GM12878 (cell line): Measurements from ENCODE around the gene LMTK3. TPM values are rescaled to one million over a fixed set of nuclear protein-coding genes. Genes with fewer than 3 reads are reported as not detected.

Source experiments
- ATAC-seq: fragments of 200-7000 bp; cut with Tn5 transposase; 3 replicates; pipeline ENCODE4 v1.9.1; 2020; ENCODE audit warnings: mild to moderate bottlenecking, moderate library complexity
- BruUV-seq: library from RNA; stranded (reverse); fragments of 400-500 nt; replicated peaks from 2 replicates; lab custom pipeline; 2021; lab: Mats Ljungman, UMichigan
- CTCF ChIA-PET: fragments of 300-600 bp; sonication (Branson Sonifier 250); formaldehyde crosslinking; extraction: SDS; loops from one replicate; lab custom pipeline; 2021; ENCODE audit warnings: inconsistent platforms; lab: Yijun Ruan, JAX
- POLR2A ChIA-PET: fragments of 350-600 bp; formaldehyde crosslinking; extraction: SDS; loops from one replicate; lab custom pipeline; 2021; ENCODE audit warnings: inconsistent platforms; lab: Charles Lee
- RAD21 ChIA-PET: fragments of 300-600 bp; sonication (Branson Sonifier 250); formaldehyde crosslinking; loops from one replicate; lab custom pipeline; 2023; ENCODE audit warnings: antibody characterized with exemption; ENCODE audit not compliant: unreplicated experiment; lab: Charles Lee
- SMC1A ChIA-PET: fragments of 300-600 bp; sonication (Branson Sonifier 250); formaldehyde crosslinking; loops from one replicate; lab custom pipeline; 2023; ENCODE audit not compliant: unreplicated experiment, uncharacterized antibody; lab: Charles Lee
- DNase-seq: peaks from one replicate; pipeline ENCODE4 v3.0.0-alpha.2; 2011; ENCODE audit warnings: low read depth, low spot score
- FAIRE-seq: peaks from 3 replicates; lab custom pipeline; 2011; peaks lifted over from hg19 to GRCh38; lab: Jason Lieb, UNC
- H2AFZ ChIP-seq: 2 replicates; pipeline ENCODE4 v1.6.0; 2011; ENCODE audit warnings: low read depth, low read length, control low read depth; ENCODE audit not compliant: control insufficient read depth
- H3K27ac ChIP-seq: 2 replicates; pipeline ENCODE4 v1.5.1; 2011; ENCODE audit warnings: control low read depth; ENCODE audit not compliant: control insufficient read depth, insufficient read depth
- H3K27me3 ChIP-seq, 2 experiments: replicated peaks in 1 of 2; 2 replicates each; pipeline versions ENCODE4 v1.6.0 to v1.6.1; 2011; ENCODE audit warnings: low read length in 1 of 2; ENCODE audit not compliant: control insufficient read depth in 2 of 2, insufficient read depth in 2 of 2
- H3K36me3 ChIP-seq, 2 experiments: 2 replicates each; pipeline ENCODE4 v1.5.1; 2011; ENCODE audit warnings: low read length in 1 of 2; ENCODE audit not compliant: control insufficient read depth in 2 of 2, insufficient read depth in 2 of 2
- H3K4me1 ChIP-seq: 2 replicates; pipeline ENCODE4 v1.6.1; 2011; ENCODE audit warnings: mild to moderate bottlenecking, low read length, moderate library complexity, mixed read lengths; ENCODE audit not compliant: control insufficient read depth, insufficient read depth
- H3K4me2 ChIP-seq: 2 replicates; pipeline ENCODE4 v1.6.0; 2011; ENCODE audit warnings: control low read depth; ENCODE audit not compliant: control insufficient read depth, insufficient read depth
- H3K4me3 ChIP-seq: fragments of 200-600 bp; sonication (generic); 2 replicates; pipeline ENCODE4 v1.5.1; 2016
- H3K79me2 ChIP-seq: 2 replicates; pipeline ENCODE4 v1.6.0; 2011; ENCODE audit warnings: low read length; ENCODE audit not compliant: control insufficient read depth, insufficient read depth
- H3K9ac ChIP-seq: 2 replicates; pipeline ENCODE4 v1.8.0; 2011; ENCODE audit warnings: low read length, control low read depth, mixed read lengths; ENCODE audit not compliant: control insufficient read depth, insufficient read depth
- H3K9me3 ChIP-seq: replicated peaks from 3 replicates; pipeline ENCODE4 v1.5.1; 2011; ENCODE audit warnings: mild to moderate bottlenecking, low read length; ENCODE audit not compliant: control insufficient read depth, insufficient read depth
- H4K20me1 ChIP-seq: 2 replicates; pipeline ENCODE4 v1.6.0; 2011; ENCODE audit not compliant: control insufficient read depth, insufficient read depth
- CREB1 ChIP-seq: IDR thresholded peaks from 2 replicates; pipeline ENCODE4 v1.6.1; 2012; ENCODE audit warnings: low read depth, mild to moderate bottlenecking, inconsistent platforms
- CREM ChIP-seq: IDR thresholded peaks from 2 replicates; pipeline ENCODE4 v1.6.1; 2014; ENCODE audit warnings: antibody characterized with exemption, low read depth
- CTCF ChIP-seq, 3 experiments: IDR thresholded peaks in 2 of 3; conservative IDR thresholded peaks in 1 of 3; 2 replicates each; pipeline ENCODE4 v1.5.1; 2011; ENCODE audit warnings: low read depth in 3 of 3, low read length in 3 of 3, mild to moderate bottlenecking in 3 of 3, control low read depth in 2 of 3, moderate library complexity in 2 of 3, inconsistent platforms in 1 of 3, mixed read lengths in 1 of 3; ENCODE audit not compliant: control insufficient read depth in 2 of 3, insufficient read depth in 1 of 3; ENCODE audit errors: extremely low read depth in 1 of 3
- HCFC1 ChIP-seq: fragments of 150-350 bp; IDR thresholded peaks from 2 replicates; pipeline ENCODE4 v1.6.1; 2014; ENCODE audit warnings: low read length
- IKZF2 ChIP-seq, 2 experiments: fragments of 450-650 bp; IDR thresholded peaks; 2 replicates each; pipeline ENCODE4 v1.6.1; 2017; ENCODE audit warnings: mild to moderate bottlenecking in 2 of 2, moderate library complexity in 2 of 2
- KLF5 ChIP-seq: fragments of 450-650 bp; IDR thresholded peaks from 2 replicates; pipeline ENCODE4 v1.6.1; 2014; ENCODE audit warnings: mild to moderate bottlenecking; ENCODE audit not compliant: partially characterized antibody
- MXI1 ChIP-seq: fragments of 150-350 bp; IDR thresholded peaks from 2 replicates; pipeline ENCODE4 v1.6.1; 2011; ENCODE audit warnings: low read depth, mild to moderate bottlenecking, inconsistent platforms, low read length, improper control_type of control experiment
- NFIC ChIP-seq: IDR thresholded peaks from 2 replicates; pipeline ENCODE4 v1.6.1; 2012; ENCODE audit warnings: low read depth, mild to moderate bottlenecking, inconsistent platforms, low read length, moderate library complexity
- NKRF ChIP-seq: fragments of 450-650 bp; conservative IDR thresholded peaks from 2 replicates; pipeline ENCODE4 v1.6.1; 2017; ENCODE audit warnings: mild to moderate bottlenecking, moderate library complexity
- TAF1 ChIP-seq: IDR thresholded peaks from 2 replicates; pipeline ENCODE4 v1.6.1; 2011; ENCODE audit warnings: mild to moderate bottlenecking, low read depth, low read length, borderline replicate concordance
- ZSCAN29 ChIP-seq: fragments of 450-650 bp; IDR thresholded peaks from 2 replicates; pipeline ENCODE4 v1.6.1; 2017; ENCODE audit warnings: mild to moderate bottlenecking, moderate library complexity
- WGBS: methylation state at CpG from one replicate; pipeline ENCODE4 v1.1.6; 2016; ENCODE audit warnings: low lambda C conversion rate; ENCODE audit not compliant: insufficient replicate concordance, insufficient coverage; ENCODE audit errors: missing lambda C conversion rate; 5-methylcytosine and 5-hydroxymethylcytosine counted together
- in situ Hi-C: fragments of 300-500 bp; cut with MboI; formaldehyde crosslinking; loops from 9 replicates; pipeline ENCODE4 v1.14.3; 2018; ENCODE audit warnings: mixed read lengths
- intact Hi-C: fragments of 100-400 bp; cut with micrococcal nuclease; formaldehyde crosslinking; loops from one replicate; pipeline ENCODE4 v1.14.2; 2022; ENCODE audit not compliant: unreplicated experiment
- polyA plus RNA-seq, 11 experiments: library from polyadenylated mRNA; depleted of rRNA in 4 of 11; unstranded in 6 of 11; stranded (reverse) in 5 of 11; fragments of >200 nt; fragmentation: Nextera tagmentation in 4 of 11; fragmentation: Illumina TruSeq in 1 of 11; extraction: Ambion mirVana in 4 of 11; extraction: Trizol in 1 of 11; gene quantifications; 1 replicate in 1 of 11; 2 replicates in 10 of 11; pipeline versions ENCODE4 v1.2.1 to v1.2.3, GENCODE V29; 2011 to 2016; ENCODE audit warnings: inconsistent platforms in 2 of 11, missing spikeins in 2 of 11, low read depth in 1 of 11
- total RNA-seq, 4 experiments: library from RNA; depleted of rRNA in 3 of 4; stranded (reverse); fragments of >200 nt in 3 of 4; fragmentation: Illumina TruSeq in 1 of 4; extraction: Trizol in 1 of 4; gene quantifications; 2 replicates each; pipeline versions ENCODE4 v1.2.1 to v1.2.3, GENCODE V29; 2013 to 2021

LMTK3 gene
- total and polyA plus RNA-seq, 10 of the 15 experiments (the other 5 are each of a cell fraction or from before 2014, with no cell fraction given): under 0.01 to 0.28 (median 0.04) TPM; not detected in 3

- Histone ChIP-seq H3K9me3 (no peaks in the 10 kb centered on the region), H2AFZ (peak overlapping the region; percentile 95), H3K9ac (no peak overlapping the region), H3K36me3 (no peaks in the 10 kb centered on the region), H3K4me1 (peaks cover 18% of the 10 kb centered on the region), H3K27ac (no peak overlapping the region), H3K79me2 (no peaks in the 10 kb centered on the region), H3K27me3 (peaks cover 2 to 4% of the 10 kb centered on the region in 2 experiments; a peak in 3 of 4 replicates), H4K20me1 (no peaks in the 10 kb centered on the region; the same call in 1 of the 2 replicates), H3K4me2 (peak overlapping the region; percentile 60), H3K4me3 (peak overlapping the region; percentile 93; the same call in 1 of the 2 replicates)
- no peak for DNase-seq
- TF ChIP-seq CREB1 (0 out of 2 replicates have a peak, but pooled peaks have one; percentile 4), ZSCAN29 (no peak), IKZF2 (IDR thresholded peaks at IDR 0.05) (no peak), CREM (no peak)
- BruUV-seq: no TSS peak
- CTCF ChIA-PET: interaction anchor here (0.6 to 2.6 kb wide), 5 partner anchors 24 to 123 kb away, joined by 3 to 13 read pairs (median 3); partner anchors contain the start of gene KDELR1
- in situ Hi-C loops: no loop called here
- intact Hi-C loops: no loop called here
- RAD21 ChIA-PET: interaction anchor here (1.3 kb wide), 1 partner anchor 70 kb away, joined by 6 read pairs; no protein-coding TSS in a partner anchor
- no peak for FAIRE-seq
- 23% methylated on average over 11 of the region's 11 CpGs for WGBS
- SMC1A ChIA-PET: interaction anchor here (0.6 kb wide), 1 partner anchor 8 kb away, joined by 4 read pairs; no protein-coding TSS in a partner anchor
- ATAC-seq: no peak
- POLR2A ChIA-PET: interaction anchor here (0.5 to 1.2 kb wide), 2 partner anchors 24 to 183 kb away, joined by 3 read pairs; no protein-coding TSS in a partner anchor
Measured at GRCh38 chr19:48514123-48514458, 2.5 kb upstream of the LMTK3 start.

GRCh38 chr19:48513289-48514122, 1.9 kb upstream of the LMTK3 start:
- ChIA-PET CTCF (interaction anchor here (0.6 to 2.6 kb wide), 6 partner anchors 23 to 122 kb away, joined by 3 to 13 read pairs (median 3); partner anchors contain the start of gene KDELR1), RAD21 (interaction anchor here (1.3 kb wide), 1 partner anchor 71 kb away, joined by 6 read pairs; no protein-coding TSS in a partner anchor), POLR2A (interaction anchor here (0.5 to 1.2 kb wide), 2 partner anchors 24 to 183 kb away, joined by 3 read pairs; no protein-coding TSS in a partner anchor), SMC1A (interaction anchor here (0.6 to 1.5 kb wide), 2 partner anchors 8 to 73 kb away, joined by 3 to 4 read pairs; no protein-coding TSS in a partner anchor)
- 2% methylated on average over 46 of the region's 54 CpGs for WGBS
- intact Hi-C loops: no loop called here
- BruUV-seq: no TSS peak
- in situ Hi-C loops: no loop called here
- Histone ChIP-seq H3K4me2 (peak overlapping the region; percentile 99), H3K9me3 (no peaks in the 10 kb centered on the region), H2AFZ (peak overlapping the region; percentile 95), H3K4me1 (peaks cover 18% of the 10 kb centered on the region), H3K36me3 (no peaks in the 10 kb centered on the region), H3K9ac (peak overlapping the region; percentile 44; the same call in 1 of the 2 replicates), H4K20me1 (no peaks in the 10 kb centered on the region; the same call in 1 of the 2 replicates), H3K27me3 (peaks cover 2 to 4% of the 10 kb centered on the region in 2 experiments; a peak in 3 of 4 replicates), H3K79me2 (no peaks in the 10 kb centered on the region), H3K4me3 (peak overlapping the region; percentile 93), H3K27ac (no peak overlapping the region)
- FAIRE-seq (peak; percentile 78), DNase-seq (no peak), ATAC-seq (peak; percentile 96)
- TF ChIP-seq NFIC: no peak
- TF ChIP-seq NKRF: no peak
- TF ChIP-seq HCFC1: peak; percentile 89
- TF ChIP-seq CTCF (IDR thresholded peaks at IDR 0.05 in 2 of 3, conservative IDR thresholded peaks at IDR 0.05 in 1 of 3; ENCODE audit: control insufficient read depth in 2 of 3, extremely low read depth in 1 of 3, insufficient read depth in 1 of 3, low read depth in 3 of 3, low read length in 3 of 3): no peak
- TF ChIP-seq MXI1: no peak
- TF ChIP-seq TAF1: no peak
- no peak for TF ChIP-seq KLF5
